ENCODE measurements around the gene SLC22A13.
"Not testable (repeated sequence)": the region's sequence is repeated elsewhere in the genome, so short reads cannot be mapped to it uniquely, and the experiment has no call there.

SLC22A13 gene

GRCh38 chr3:38242812-38243211 is 22.8 kb upstream of the SLC22A13 start:
- H3K4me3 ChIP-seq (ENCODE audit: low read length); H3K4me1 ChIP-seq (ENCODE audit: insufficient read depth, low read length); H3K27me3 ChIP-seq (ENCODE audit: insufficient read depth, low read length); H3K9me3 ChIP-seq (ENCODE audit: insufficient read depth, low read depth, low read length); H3K9ac ChIP-seq (ENCODE audit: low read depth, low read length); H3K27ac ChIP-seq (ENCODE audit: low read length): not testable (repeated sequence)
- H3K36me3 ChIP-seq (ENCODE audit: insufficient read depth, low read depth, low read length) = peaks cover 52% of the 10 kb centered on the region

- no peaks in the 10 kb centered on the region for H3K27me3 ChIP-seq (ENCODE audit: insufficient read depth, low read length)
- peaks cover 65% of the 10 kb centered on the region for H3K36me3 ChIP-seq (ENCODE audit: insufficient read depth, low read depth, low read length)
- H3K4me1 ChIP-seq (ENCODE audit: insufficient read depth, low read length) = no peaks in the 10 kb centered on the region
- no peak overlapping the region for H3K9ac ChIP-seq (ENCODE audit: low read depth, low read length)
- H3K27ac ChIP-seq (ENCODE audit: low read length) = no peak overlapping the region
- no peak overlapping the region for H3K4me3 ChIP-seq (ENCODE audit: low read length)
- H3K9me3 ChIP-seq (ENCODE audit: insufficient read depth, low read depth, low read length) = no peaks in the 10 kb centered on the region
Measured at GRCh38 chr3:38245930-38246329, 19.7 kb upstream of the SLC22A13 start.

GRCh38 chr3:38247366-38248035 is 18.1 kb upstream of the SLC22A13 start:
- H3K36me3 ChIP-seq (ENCODE audit: insufficient read depth, low read depth, low read length) = peaks cover 71% of the 10 kb centered on the region
- H3K9ac ChIP-seq (ENCODE audit: low read depth, low read length) = no peak overlapping the region
- H3K27me3 ChIP-seq (ENCODE audit: insufficient read depth, low read length) = no peaks in the 10 kb centered on the region
- no peaks in the 10 kb centered on the region for H3K4me1 ChIP-seq (ENCODE audit: insufficient read depth, low read length)
- H3K4me3 ChIP-seq (ENCODE audit: low read length) = no peak overlapping the region
- no peak overlapping the region for H3K27ac ChIP-seq (ENCODE audit: low read length)
- no peaks in the 10 kb centered on the region for H3K9me3 ChIP-seq (ENCODE audit: insufficient read depth, low read depth, low read length)

- H3K27me3 ChIP-seq (ENCODE audit: insufficient read depth, low read length) = no peaks in the 10 kb centered on the region
- H3K36me3 ChIP-seq (ENCODE audit: insufficient read depth, low read depth, low read length) = peaks cover 96% of the 10 kb centered on the region
- no peaks in the 10 kb centered on the region for H3K4me1 ChIP-seq (ENCODE audit: insufficient read depth, low read length)
- no peaks in the 10 kb centered on the region for H3K9me3 ChIP-seq (ENCODE audit: insufficient read depth, low read depth, low read length)
- no peak overlapping the region for H3K9ac ChIP-seq (ENCODE audit: low read depth, low read length)
- no peak overlapping the region for H3K27ac ChIP-seq (ENCODE audit: low read length)
- no peak overlapping the region for H3K4me3 ChIP-seq (ENCODE audit: low read length)
Measured at GRCh38 chr3:38250198-38250597, 15.4 kb upstream of the SLC22A13 start.

- H3K4me3 ChIP-seq (ENCODE audit: low read length) = no peak overlapping the region
- no peak overlapping the region for H3K27ac ChIP-seq (ENCODE audit: low read length)
- H3K27me3 ChIP-seq (ENCODE audit: insufficient read depth, low read length) = no peaks in the 10 kb centered on the region
- H3K36me3 ChIP-seq (ENCODE audit: insufficient read depth, low read depth, low read length) = peaks cover 92% of the 10 kb centered on the region
- no peaks in the 10 kb centered on the region for H3K4me1 ChIP-seq (ENCODE audit: insufficient read depth, low read length)
- no peaks in the 10 kb centered on the region for H3K9me3 ChIP-seq (ENCODE audit: insufficient read depth, low read depth, low read length)
- no peak overlapping the region for H3K9ac ChIP-seq (ENCODE audit: low read depth, low read length)
Measured at GRCh38 chr3:38251197-38251596, 14.4 kb upstream of the SLC22A13 start.

- peaks cover 69% of the 10 kb centered on the region for H3K36me3 ChIP-seq (ENCODE audit: insufficient read depth, low read depth, low read length)
- H3K9me3 ChIP-seq (ENCODE audit: insufficient read depth, low read depth, low read length) = no peaks in the 10 kb centered on the region
- no peak overlapping the region for H3K27ac ChIP-seq (ENCODE audit: low read length)
- H3K27me3 ChIP-seq (ENCODE audit: insufficient read depth, low read length) = no peaks in the 10 kb centered on the region
- H3K4me1 ChIP-seq (ENCODE audit: insufficient read depth, low read length) = no peaks in the 10 kb centered on the region
- no peak overlapping the region for H3K4me3 ChIP-seq (ENCODE audit: low read length)
- no peak overlapping the region for H3K9ac ChIP-seq (ENCODE audit: low read depth, low read length)
Measured at GRCh38 chr3:38253704-38254103, 11.9 kb upstream of the SLC22A13 start.

GRCh38 chr3:38254872-38255271 is 10.7 kb upstream of the SLC22A13 start:
- no peaks in the 10 kb centered on the region for H3K9me3 ChIP-seq (ENCODE audit: insufficient read depth, low read depth, low read length)
- no peaks in the 10 kb centered on the region for H3K27me3 ChIP-seq (ENCODE audit: insufficient read depth, low read length)
- H3K36me3 ChIP-seq (ENCODE audit: insufficient read depth, low read depth, low read length) = peaks cover 57% of the 10 kb centered on the region
- no peak overlapping the region for H3K9ac ChIP-seq (ENCODE audit: low read depth, low read length)
- no peak overlapping the region for H3K4me3 ChIP-seq (ENCODE audit: low read length)
- H3K27ac ChIP-seq (ENCODE audit: low read length) = no peak overlapping the region
- H3K4me1 ChIP-seq (ENCODE audit: insufficient read depth, low read length) = no peaks in the 10 kb centered on the region

GRCh38 chr3:38255627-38256026 is 10.0 kb upstream of the SLC22A13 start:
- H3K4me1 ChIP-seq (ENCODE audit: insufficient read depth, low read length) = no peaks in the 10 kb centered on the region
- no peaks in the 10 kb centered on the region for H3K27me3 ChIP-seq (ENCODE audit: insufficient read depth, low read length)
- no peak overlapping the region for H3K9ac ChIP-seq (ENCODE audit: low read depth, low read length)
- H3K27ac ChIP-seq (ENCODE audit: low read length) = no peak overlapping the region
- no peak overlapping the region for H3K4me3 ChIP-seq (ENCODE audit: low read length)
- H3K9me3 ChIP-seq (ENCODE audit: insufficient read depth, low read depth, low read length) = no peaks in the 10 kb centered on the region
- H3K36me3 ChIP-seq (ENCODE audit: insufficient read depth, low read depth, low read length) = peaks cover 49% of the 10 kb centered on the region

- Histone ChIP-seq H3K4me1 (ENCODE audit: insufficient read depth, low read length) (no peaks in the 10 kb centered on the region), H3K9ac (ENCODE audit: low read depth, low read length) (no peak overlapping the region), H3K4me3 (ENCODE audit: low read length) (no peak overlapping the region), H3K27me3 (ENCODE audit: insufficient read depth, low read length) (no peaks in the 10 kb centered on the region), H3K36me3 (ENCODE audit: insufficient read depth, low read depth, low read length) (peaks cover 30% of the 10 kb centered on the region), H3K9me3 (ENCODE audit: insufficient read depth, low read depth, low read length) (no peaks in the 10 kb centered on the region), H3K27ac (ENCODE audit: low read length) (no peak overlapping the region)
Measured at GRCh38 chr3:38257583-38257982, 8.0 kb upstream of the SLC22A13 start.

- no peak overlapping the region for H3K27ac ChIP-seq (ENCODE audit: low read length)
- peaks cover 7% of the 10 kb centered on the region for H3K4me1 ChIP-seq (ENCODE audit: insufficient read depth, low read length)
- H3K36me3 ChIP-seq (ENCODE audit: insufficient read depth, low read depth, low read length) = 0 out of 2 replicates have a peak, but pooled peaks cover under 1% of the 10 kb centered on the region
- H3K27me3 ChIP-seq (ENCODE audit: insufficient read depth, low read length) = no peaks in the 10 kb centered on the region
- H3K9ac ChIP-seq (ENCODE audit: low read depth, low read length) = no peak overlapping the region
- H3K4me3 ChIP-seq (ENCODE audit: low read length) = no peak overlapping the region
- no peaks in the 10 kb centered on the region for H3K9me3 ChIP-seq (ENCODE audit: insufficient read depth, low read depth, low read length)
Measured at GRCh38 chr3:38260474-38260873, 5.1 kb upstream of the SLC22A13 start.

GRCh38 chr3:38264353-38264771 is 1.2 kb upstream of the SLC22A13 start:
- H3K4me3 ChIP-seq (ENCODE audit: low read length) = no peak overlapping the region
- no peak overlapping the region for H3K27ac ChIP-seq (ENCODE audit: low read length)
- H3K9ac ChIP-seq (ENCODE audit: low read depth, low read length) = no peak overlapping the region
- no peaks in the 10 kb centered on the region for H3K27me3 ChIP-seq (ENCODE audit: insufficient read depth, low read length)
- H3K9me3 ChIP-seq (ENCODE audit: insufficient read depth, low read depth, low read length) = no peaks in the 10 kb centered on the region
- peaks cover 15% of the 10 kb centered on the region for H3K4me1 ChIP-seq (ENCODE audit: insufficient read depth, low read length)
- no peaks in the 10 kb centered on the region for H3K36me3 ChIP-seq (ENCODE audit: insufficient read depth, low read depth, low read length)

GRCh38 chr3:38264779-38265178 is 833 bp upstream of the SLC22A13 start:
- Histone ChIP-seq H3K9me3 (ENCODE audit: insufficient read depth, low read depth, low read length) (no peaks in the 10 kb centered on the region), H3K4me3 (ENCODE audit: low read length) (no peak overlapping the region), H3K27me3 (ENCODE audit: insufficient read depth, low read length) (no peaks in the 10 kb centered on the region), H3K4me1 (ENCODE audit: insufficient read depth, low read length) (peaks cover 15% of the 10 kb centered on the region), H3K36me3 (ENCODE audit: insufficient read depth, low read depth, low read length) (no peaks in the 10 kb centered on the region), H3K27ac (ENCODE audit: low read length) (no peak overlapping the region), H3K9ac (ENCODE audit: low read depth, low read length) (no peak overlapping the region)
